GM19397 (cell line): Measurements from ENCODE around the gene DRC7.

ENCODE experiments used
- ATAC-seq: cut with Tn5 transposase; IDR thresholded peaks from one replicate; pipeline ENCODE4 v1.9.1; 2021; ENCODE audit warnings: mild to moderate bottlenecking, moderate library complexity; ENCODE audit not compliant: unreplicated experiment

DRC7 gene, protein sequence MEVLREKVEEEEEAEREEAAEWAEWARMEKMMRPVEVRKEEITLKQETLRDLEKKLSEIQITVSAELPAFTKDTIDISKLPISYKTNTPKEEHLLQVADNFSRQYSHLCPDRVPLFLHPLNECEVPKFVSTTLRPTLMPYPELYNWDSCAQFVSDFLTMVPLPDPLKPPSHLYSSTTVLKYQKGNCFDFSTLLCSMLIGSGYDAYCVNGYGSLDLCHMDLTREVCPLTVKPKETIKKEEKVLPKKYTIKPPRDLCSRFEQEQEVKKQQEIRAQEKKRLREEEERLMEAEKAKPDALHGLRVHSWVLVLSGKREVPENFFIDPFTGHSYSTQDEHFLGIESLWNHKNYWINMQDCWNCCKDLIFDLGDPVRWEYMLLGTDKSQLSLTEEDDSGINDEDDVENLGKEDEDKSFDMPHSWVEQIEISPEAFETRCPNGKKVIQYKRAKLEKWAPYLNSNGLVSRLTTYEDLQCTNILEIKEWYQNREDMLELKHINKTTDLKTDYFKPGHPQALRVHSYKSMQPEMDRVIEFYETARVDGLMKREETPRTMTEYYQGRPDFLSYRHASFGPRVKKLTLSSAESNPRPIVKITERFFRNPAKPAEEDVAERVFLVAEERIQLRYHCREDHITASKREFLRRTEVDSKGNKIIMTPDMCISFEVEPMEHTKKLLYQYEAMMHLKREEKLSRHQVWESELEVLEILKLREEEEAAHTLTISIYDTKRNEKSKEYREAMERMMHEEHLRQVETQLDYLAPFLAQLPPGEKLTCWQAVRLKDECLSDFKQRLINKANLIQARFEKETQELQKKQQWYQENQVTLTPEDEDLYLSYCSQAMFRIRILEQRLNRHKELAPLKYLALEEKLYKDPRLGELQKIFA

DNA sequence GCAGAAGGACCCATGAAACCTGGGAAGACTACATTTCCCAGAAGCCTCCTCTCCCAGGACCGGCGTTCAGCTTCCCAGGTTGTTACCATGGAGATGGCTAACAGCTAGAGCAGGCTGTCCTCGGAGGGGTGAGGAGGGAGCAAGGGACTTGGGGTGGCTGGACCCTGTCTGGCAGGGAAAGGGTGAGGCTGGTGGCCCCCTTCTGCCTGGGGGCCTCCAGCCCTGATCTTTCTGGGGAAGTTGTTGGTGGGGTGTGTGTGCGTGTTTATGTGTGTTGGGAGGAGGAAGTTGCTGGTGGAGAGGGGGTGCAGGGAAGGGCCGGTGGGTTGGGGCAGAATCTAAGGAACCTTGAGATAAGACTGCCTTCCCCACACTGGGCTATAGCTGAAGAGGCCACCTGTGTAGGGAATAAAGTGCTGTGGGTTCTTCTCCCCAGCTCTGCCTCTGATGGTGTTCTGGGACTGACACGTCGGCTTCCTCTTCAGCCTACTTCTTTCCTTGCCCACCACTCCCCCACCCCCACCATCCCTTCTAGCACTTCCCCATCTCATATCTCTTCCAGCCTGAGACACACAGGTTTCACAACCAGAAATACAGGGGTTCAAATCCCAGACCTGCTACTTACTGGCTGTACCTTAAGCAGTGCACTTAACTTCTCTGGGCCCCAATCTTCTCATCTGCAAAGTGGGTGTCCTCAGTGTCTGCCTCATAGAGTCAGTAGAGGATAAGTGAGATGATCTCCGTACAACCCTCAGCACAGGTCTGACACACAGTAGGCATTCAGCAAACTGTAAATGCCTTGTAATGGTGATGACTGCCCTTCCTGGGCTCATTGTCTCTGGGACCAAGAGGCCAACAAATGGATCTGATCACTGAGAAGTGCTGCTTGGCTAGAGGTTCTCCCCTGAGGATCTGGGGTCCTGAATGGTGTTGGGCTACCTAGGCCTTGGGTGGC, at the start of gene DRC7:
DRC7 (plus strand) TSS at position 82 of the 955 bp plus-strand sequence. CDS start 3,144 bp downstream, outside the sequence.
- ATAC-seq = no peak

GRCh38 chr16:57645169-57645568, 49.4 kb upstream of the DRC7 start:
- ATAC-seq = no peak

DNA sequence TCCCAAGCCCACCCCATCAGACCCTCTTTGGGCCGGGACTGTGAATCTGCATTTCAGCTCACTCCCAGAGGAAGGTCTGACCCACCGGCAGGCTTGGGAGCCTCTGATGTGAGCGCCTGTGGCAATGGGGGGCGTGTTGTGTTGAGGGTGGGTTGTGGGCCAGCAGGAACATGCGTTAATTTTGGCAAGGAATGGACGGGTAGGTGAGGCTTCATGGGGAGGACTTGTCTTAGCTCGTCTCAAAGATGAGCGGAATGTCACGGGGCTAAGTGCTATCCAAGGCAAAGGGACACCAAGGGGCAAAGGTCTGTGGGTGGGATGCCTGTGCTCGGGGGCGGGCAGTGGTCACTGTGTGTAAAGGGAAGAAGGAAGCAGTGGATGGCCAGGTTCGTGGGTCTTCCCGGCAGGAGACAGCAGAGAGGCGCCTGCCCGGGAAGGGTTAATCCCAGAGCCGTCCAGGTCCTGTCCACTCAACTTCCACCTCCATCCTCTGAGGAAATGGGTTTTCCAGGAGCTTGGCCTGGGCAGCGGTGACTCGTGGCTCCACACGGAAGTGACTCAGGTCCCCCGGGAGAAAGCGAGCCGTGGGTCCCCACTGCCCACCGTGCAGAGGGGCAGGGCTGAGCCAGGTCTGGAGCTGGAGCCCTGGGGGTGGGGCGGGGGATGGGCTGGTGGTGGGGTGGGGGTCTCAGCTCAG, 48.8 kb upstream of the DRC7 start:
- ATAC-seq = no peak

DNA sequence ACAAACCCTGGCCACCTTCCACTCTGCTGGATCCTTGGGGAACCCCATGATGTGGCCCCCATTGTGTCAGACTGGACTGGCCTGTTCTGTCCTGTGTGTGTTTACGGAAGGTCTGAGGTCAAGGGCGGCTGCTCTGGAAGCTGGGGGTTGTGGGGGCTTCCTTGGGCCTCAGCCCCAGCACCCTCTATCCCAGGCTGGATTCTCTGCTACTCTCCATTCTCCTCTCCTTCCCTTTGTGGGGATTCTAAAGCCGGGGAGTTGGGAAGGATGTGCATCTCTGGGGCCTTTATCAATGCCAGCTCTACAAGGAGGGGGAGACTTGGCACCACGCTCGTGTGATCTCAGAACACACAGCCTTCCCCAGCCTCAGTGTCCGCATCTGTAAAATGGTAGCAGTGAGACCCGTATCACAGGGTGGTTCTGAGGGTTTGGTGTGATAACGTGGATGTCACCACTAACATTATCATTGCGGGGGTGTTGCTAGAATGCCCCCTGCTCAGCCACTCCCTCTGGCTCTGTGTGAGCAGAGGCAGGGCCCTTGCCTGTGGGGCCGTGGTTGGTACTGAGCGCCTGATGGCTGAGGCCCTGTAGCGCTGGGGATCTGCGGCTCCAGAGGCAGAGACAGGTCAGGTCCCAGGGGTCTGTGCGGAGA, 48.1 kb upstream of the DRC7 start:
- no peak for ATAC-seq

DNA sequence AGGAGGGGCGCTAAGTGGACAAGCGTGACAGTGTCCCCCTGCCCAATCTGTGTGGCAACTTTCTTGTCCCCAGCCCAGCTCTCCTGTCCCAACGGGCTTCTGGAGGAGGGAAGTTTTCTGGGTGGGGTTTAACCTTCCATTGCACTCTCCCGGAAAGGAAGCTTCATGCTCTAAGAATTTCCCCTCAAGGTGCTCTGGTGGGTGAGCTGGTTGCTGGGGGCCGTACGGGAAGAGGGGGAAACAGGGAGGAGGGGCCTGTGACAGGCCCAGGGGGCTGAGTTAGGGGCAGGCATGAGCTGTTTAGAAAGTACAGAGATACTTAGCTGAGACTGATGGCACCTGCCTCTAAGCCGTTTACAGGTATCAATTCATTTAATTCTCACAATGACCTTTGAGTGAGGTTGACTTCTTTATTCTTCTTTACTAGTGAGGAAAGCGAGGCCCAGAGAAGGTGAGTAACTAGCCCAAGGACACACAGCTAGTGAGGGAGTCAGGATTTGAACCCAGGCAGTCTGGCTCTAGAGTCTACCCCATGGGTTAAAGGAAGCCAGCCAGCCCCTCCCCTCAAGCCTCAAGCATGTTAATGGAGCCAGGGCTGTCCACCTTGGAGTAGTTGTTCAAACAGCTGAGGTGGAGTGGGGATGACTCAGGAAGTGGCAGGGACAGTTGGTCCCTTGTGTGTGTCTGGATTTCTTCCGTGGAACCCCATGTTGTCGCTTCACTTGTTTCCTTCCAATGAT, 47.3 kb upstream of the DRC7 start:
- no peak for ATAC-seq

- no peak for ATAC-seq
These were observed 46.5 kb upstream of the DRC7 start for GRCh38 chr16:57648125-57648524.

GRCh38 chr16:57648581-57649442, 45.8 kb upstream of the DRC7 start:
- peak; percentile 50 for ATAC-seq

GRCh38 chr16:57649443-57649751, 45.2 kb upstream of the DRC7 start:
- ATAC-seq = no peak

- no peak for ATAC-seq
These were observed 44.8 kb upstream of the DRC7 start for GRCh38 chr16:57649846-57650245.

DNA sequence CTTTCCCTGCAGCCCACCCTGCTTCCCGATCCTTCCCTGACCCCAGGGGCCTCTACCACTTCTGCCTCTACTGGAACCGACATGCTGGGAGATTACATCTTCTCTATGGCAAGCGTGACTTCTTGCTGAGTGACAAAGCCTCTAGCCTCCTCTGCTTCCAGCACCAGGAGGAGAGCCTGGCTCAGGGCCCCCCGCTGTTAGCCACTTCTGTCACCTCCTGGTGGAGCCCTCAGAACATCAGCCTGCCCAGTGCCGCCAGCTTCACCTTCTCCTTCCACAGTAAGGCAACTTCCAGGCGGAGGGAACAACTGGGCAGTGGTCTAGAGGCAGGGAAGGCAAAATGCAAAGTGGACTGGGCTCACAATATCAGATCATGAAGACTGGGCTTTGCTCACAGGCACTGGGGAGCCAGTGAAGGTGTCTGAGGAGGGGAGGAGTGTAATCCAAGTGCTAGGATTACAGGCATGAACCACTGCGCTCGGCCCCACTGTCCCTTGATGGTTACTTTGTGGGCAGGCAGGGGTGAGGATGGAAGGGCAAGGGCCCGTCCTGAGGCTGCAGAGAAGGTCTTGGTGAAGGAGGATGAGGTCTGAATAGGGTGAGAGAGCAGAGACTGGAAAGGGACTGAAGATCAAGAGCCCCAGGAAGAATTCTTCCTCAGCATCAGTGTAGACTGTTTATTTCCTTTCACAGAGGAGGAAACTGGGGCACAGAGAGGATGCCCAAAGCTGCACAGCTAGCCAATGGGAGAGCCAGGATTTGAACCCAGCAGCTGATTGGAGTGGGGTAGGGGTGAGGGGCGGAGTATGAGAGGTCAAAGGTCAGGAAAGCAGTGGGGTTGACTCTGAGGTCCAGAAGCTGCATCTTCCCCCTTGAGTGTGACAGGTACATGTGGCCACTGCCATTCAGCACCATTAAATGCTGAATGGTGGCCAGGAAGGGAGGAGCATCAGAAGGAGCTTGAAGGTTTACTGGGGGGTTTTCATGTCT, 43.0 kb upstream of the DRC7 start:
- ATAC-seq = no peak

DNA sequence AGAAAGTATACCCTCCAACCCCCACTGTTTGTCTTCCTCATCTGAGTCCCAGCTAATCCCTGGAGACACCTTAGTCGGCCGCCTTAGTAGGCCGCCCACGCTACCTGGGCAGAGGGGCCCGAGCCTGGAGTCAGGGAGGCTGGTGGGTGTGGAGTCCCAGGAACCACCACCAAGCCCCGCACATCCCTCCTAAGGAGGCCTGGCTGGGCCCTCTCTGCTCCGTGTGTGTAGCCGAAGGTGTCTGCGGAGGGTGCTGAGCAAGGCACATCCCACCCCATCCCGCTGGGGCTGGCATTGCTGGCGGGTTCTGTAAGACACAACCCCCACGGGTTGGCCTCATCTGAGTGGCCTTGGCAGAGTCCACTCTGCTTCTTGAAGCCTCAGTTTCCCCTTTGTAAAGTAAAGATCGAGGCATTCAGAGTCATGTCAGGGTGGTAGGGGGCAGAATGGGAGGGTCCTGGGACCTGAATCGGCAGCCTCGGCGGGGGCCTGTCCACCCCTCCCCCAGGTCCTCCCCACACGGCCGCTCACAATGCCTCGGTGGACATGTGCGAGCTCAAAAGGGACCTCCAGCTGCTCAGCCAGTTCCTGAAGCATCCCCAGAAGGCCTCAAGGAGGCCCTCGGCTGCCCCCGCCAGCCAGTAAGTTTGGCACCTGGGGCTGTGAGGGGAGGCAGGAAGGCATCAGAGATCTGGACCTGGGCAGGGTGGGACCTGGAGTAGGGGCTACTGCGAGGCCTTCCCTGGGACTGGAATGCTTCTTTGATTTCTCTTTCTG, 41.7 kb upstream of the DRC7 start:
- no peak for ATAC-seq

GRCh38 chr16:57653936-57654335, 40.7 kb upstream of the DRC7 start:
- no peak for ATAC-seq

GRCh38 chr16:57656342-57656955, 38.2 kb upstream of the DRC7 start:
- ATAC-seq = no peak

GRCh38 chr16:57657228-57657627, 37.4 kb upstream of the DRC7 start:
- no peak for ATAC-seq

DNA sequence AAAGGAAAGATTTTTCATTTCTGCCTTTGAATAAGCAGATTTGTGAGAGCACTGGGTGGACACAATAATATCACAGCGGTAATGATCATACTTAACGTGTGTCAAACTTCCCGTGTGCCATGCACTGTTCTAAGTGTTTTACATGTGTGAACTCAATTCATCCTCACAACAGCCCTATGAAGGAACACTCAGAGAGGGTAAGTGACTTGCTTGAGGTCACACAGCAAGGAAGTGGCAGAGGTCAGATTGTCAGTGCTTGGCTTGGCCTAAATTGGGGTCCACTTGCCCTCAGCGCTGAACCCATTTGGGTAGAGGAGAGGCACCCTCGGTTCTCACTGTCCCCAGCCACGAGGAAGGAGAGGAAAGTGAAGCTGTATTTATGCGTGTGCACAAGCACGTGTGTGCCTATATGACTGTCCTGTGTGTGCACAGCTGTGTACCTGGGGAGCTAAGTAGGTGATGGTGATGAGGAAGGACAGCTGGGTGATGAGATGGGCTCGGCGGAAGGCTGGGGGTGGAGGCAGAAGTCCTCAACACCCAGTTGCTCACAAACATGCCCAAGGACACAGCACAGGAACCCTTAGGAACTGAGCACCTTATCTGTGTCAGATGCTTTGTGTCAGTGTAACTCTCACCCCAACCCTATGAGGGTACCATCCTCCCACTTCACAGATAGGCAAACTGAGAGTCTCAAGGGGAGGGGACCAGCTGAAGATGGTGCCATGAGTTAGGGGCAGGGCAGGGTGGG, 36.3 kb upstream of the DRC7 start:
- no peak for ATAC-seq
